ENCODE measurements around the gene NUMBL.
A peak's percentile ranks its signal among the peaks of the same experiment; 100 is the strongest.
"Not testable (repeated sequence)": the region's sequence is repeated elsewhere in the genome, so short reads cannot be mapped to it uniquely, and the experiment has no call there.

NUMBL gene

DNA sequence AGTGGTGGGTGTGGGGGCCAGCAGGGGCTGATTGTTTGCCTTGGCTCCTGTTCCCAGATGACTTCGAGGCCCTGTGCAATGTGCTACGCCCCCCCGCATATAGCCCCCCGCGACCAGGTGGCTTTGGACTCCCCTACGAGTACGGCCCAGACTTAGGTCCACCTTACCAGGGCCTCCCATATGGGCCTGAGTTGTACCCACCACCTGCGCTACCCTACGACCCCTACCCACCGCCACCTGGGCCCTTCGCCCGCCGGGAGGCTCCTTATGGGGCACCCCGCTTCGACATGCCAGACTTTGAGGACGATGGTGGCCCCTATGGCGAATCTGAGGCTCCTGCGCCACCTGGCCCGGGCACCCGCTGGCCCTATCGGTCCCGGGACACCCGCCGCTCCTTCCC lies 63.5 kb downstream of the NUMBL start:
- DNase-seq = no peak

- DNase-seq = no peak
Observed at GRCh38 chr19:40625406-40626120, 64.9 kb downstream of the NUMBL start.

DNA sequence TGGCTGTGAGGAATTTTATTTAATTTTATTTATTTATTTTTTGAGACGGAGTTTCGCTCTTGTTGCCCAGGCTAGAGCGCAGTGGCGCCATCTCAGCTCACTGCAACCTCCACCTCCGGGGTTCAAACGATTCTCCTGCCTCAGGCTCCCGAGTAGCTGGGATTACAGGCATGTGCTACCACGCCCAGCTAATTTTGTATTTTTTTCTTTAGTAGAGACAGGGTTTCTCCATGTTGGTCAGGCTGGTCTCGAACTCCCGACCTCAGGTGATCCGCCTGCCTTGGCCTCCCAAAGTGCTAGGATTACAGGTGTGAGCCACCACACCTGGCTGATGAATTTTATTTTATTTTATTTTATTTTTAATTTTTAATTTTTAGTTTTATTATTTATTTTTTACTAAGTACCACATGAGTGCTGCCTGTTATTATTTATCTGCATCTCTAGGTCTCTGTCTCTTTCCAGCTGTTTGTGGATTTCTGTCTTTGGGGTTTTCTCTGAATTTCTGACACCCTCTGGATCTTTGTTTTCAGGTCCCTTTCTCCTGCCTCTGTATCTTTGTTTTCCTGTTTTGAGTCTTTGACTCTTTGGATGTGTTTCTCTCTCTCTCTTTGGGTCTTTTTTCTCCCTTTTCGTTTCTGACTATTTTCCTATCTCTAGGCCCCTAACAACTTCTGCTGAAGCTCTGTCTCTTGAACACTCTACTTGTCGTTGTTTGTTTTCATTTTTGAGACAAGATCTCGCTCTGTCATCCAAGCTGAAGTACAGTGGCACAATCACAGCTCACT lies 65.9 kb downstream of the NUMBL start:
- not testable (repeated sequence) for DNase-seq

- DNase-seq = peak; percentile 16
Observed at GRCh38 chr19:40623403-40624251, 66.8 kb downstream of the NUMBL start.

DNA sequence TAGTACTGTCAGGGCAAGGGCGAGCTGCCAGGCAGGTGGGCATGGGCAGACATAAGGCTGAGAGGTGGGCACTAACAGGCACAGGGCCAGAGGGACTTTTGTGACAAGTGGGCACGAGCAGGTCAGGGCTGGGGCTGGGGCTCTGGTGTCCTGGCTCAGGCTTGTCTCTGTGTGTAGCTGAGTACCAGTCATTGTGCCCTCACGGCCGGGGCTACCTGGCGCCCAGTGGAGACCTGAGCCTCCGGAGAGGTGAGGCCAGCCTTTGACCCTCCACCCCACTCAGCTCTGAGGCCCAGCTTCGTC lies 67.7 kb downstream of the NUMBL start:
- no peak for DNase-seq

GRCh38 chr19:40621966-40622772 lies 68.3 kb downstream of the NUMBL start:
- no peak for DNase-seq

GRCh38 chr19:40621283-40621682 lies 69.2 kb downstream of the NUMBL start:
- no peak for DNase-seq

DNA sequence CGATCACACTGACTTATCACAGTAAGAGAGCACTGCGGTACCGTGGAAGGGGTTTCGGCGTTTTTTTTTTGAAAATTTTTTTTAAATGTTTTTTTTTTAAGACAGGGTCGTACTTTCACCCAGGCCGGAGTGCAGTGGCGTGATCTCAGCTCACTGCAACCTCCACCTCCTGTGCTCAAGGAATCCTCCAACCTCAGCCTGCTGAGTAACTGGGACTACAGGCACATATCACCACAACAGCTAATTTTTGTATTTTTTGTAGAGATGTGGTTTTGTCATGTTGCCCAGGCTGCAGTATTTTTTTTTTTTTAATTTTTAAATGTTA lies 70.3 kb downstream of the NUMBL start:
- no peak for DNase-seq

DNA sequence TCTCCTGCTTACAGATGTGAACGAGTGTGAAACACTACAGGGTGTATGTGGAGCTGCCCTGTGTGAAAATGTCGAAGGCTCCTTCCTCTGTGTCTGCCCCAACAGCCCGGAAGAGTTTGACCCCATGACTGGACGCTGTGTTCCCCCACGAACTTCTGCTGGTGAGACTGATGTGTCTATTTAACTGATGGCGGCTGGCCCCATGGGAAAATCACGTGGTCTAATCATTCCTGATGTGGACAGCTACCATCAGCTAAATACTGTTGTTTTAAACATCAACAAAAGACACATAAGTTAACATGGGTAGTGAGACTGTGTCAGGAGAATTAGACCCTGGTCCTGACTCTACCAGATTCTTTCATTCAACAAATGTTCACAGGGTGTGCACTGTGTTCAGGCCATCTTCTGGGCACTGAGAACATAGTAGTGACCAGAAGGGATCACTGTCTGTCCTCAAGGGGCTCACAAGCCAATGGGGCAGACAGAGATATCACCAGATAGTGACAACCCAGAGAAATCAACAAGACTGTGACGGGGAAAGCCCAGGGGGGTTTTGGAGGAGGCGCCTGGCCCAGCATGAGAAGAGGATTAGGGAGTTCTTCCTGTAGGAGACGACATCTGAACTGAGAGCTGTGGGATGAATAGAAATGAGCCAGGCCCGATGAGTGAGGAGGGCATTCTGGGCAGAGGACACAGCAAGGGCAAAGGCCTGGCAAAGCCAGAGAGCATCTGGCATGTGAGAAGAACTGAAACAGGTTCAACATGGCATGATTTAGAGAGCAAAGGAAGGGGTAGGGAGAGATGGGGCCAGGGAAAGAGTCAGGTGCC lies 70.9 kb downstream of the NUMBL start:
- DNase-seq = no peak

DNA sequence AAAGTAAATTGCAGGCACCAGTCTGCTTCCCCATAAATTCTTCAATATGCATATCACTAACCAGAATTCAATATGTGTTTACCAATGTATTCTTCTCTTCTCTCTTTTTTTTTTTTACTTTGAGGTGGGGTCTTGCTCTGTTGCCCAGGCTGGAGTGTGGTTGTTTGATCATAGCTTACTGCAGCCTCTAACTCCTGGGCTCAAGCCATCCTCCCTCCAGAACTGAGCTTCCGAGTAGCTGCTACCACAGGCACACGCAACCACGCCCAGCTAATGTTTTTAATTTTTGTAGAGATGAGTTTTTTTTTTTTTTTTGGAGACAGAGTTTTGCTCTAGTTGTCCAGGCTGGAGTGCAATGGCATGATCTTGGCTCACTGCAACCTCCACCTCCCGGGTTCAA lies 72.5 kb downstream of the NUMBL start:
- no peak for DNase-seq

DNA sequence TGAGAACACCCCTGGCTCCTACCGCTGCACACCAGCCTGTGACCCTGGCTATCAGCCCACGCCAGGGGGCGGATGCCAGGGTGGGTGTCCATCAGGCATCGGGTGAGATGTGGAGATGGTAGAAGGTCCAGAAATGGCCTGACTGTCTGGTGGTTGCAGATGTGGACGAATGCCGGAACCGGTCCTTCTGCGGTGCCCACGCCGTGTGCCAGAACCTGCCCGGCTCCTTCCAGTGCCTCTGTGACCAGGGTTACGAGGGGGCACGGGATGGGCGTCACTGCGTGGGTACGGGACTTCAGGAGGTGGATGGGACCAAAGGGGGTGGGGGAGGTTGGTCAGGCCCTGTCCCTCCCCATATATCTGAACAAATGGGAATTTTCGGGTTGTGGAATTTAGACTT lies 73.5 kb downstream of the NUMBL start:
- no peak for DNase-seq

- no peak for DNase-seq
Observed at GRCh38 chr19:40616178-40616577, 74.3 kb downstream of the NUMBL start.

All from NCI-H1092 treated with DMSO at 0.1 percent for 48 hours (cell line).